ENCODE results near the gene MORC2.
A peak's percentile ranks its signal among the peaks of the same experiment; 100 is the strongest.

The MORC2 gene

DNA sequence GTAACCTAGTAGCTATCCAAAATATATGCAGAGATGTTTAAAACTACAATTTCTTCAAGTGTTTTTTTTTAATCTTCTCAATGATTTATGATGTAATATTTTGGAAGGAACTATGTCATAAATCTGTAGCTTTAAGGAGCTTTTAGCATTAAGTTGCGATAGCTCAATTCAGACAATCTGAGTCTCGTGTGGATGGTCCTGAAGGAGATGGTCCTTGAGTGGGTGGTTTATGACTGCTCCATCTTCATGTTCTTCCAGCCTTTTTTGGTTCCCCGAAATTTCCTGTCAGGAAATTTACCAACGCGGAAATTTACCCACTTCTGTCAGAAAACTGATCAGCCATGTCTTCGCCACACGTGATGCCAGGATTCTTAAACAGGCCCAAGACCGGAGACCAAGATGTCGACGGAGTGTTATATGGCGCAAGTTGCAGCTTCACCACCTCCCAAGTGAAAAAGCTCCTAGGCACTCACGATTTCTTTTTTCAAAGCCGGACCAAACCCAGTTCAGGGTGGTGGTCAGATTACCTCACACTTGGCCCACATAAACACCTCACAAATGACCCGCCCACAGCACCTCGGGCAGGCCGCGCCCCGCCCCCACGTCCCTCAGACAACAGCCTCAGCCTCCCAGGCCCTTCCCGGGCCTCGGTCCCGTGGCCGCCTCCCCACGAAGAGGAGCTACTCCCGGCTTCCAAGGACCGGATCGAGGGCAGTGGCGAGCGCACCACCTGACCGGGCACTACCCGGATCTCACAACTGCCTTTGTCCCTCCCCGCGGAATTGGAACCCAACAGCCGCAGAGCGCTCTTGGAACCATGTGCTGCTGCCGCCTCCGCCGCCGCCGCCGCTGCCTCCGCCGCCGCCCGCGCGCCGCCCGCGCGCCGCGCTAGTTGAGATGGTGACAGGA lies at the start of gene MORC2:
TSS of gene MORC2 (minus strand) at position 760 of the 909 bp plus-strand sequence. CDS start 885 bp downstream, outside the sequence.
- no peak for DNase-seq

- DNase-seq, result no peak
These were observed 37.0 kb upstream of the MORC2 start for GRCh38 chr22:31005535-31005934.

GRCh38 chr22:31001124-31001770 lies 32.7 kb upstream of the MORC2 start:
- no peak for DNase-seq

GRCh38 chr22:30998329-30998728 lies 29.8 kb upstream of the MORC2 start:
- DNase-seq, result no peak

DNA sequence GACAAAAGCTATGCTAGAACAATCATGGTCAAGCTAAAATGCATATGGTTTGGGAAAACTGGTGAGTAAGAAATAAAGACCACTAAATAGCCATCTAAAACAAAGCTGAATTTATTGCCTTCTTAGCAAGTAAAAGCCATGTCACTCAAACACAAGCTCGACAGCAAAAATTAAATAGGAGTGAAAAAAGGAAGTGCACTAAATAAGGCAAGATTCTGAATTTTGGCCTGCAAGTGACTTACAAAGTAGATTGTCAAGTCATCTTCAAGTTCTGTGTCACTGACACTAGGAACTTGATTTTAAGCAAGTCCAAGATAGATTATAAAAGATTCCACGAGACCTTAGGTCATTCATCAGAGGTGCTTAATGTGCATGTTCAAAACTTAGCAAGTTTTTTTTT lies 27.9 kb upstream of the MORC2 start:
- DNase-seq, result no peak

- DNase-seq, result no peak
These were observed 26.4 kb upstream of the MORC2 start for GRCh38 chr22:30994960-30995359.

DNA sequence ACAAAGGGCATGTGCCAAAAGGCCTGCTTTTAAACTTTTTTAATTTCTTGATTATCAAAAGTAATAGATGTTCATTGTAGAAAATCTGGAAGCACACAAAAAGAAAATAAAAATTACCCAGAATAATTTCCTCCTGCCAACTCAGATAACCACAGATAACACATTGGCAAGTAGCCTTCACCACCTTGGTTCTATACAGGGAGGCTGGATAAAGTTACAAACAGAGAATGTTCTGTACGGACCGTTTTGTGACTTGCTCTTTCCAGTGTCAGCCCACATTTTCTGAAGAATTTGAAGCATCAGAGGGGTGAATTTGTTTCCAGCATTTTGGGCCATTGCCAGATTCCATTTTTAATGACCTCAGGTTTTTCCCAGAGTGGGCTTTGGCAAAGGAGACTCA lies 24.0 kb upstream of the MORC2 start:
- DNase-seq, result no peak

DNA sequence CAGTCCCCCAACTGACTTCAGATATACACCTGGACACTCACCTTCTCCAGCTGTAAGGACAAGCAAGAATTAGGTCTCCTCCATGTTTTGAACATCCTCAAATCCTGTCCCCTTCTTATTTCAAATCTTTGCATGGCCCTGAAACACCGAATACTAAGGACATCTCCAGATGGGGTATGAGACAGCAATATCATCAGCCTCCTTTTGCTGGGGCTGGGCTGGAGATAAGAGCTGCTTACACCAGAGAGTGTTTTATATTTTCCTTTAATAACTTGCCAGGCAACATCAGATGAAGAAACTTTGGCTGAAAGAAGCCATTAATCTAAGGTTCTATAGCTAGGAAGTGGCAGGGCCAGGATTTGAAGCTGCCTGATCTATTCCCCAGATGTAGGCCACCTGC lies 22.1 kb upstream of the MORC2 start:
- no peak for DNase-seq

- no peak for DNase-seq
These were observed 20.9 kb upstream of the MORC2 start for GRCh38 chr22:30989474-30989873.

DNA sequence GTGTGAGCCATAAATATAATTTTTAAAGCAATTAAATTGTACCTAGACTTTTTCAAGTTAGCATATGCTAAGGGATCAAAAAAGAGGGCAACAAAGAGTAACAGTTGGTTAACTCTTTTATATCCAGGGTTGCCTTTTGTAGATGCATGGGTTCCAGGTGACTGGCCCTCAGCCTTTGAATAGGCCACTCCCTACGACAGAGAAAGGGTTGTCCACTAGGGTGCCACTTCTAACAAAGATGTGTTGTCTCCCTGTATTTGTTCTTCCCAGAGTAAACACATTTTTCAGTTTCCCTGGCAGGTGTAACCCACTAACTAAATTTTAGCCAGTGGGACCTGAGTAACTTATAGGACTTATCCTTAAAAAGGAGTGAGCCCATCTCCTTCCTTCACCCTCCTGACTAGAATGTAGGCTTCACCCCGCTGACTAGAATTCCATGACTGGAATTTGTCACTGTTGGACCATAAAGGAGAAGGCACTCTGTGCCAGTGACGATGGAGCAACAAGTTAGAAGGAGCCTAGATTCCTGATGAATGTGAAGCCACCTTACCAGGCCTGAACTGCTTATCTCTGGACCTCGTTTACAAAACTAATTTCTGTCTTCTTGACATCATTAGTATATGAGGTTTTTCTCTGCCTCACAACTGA lies 17.1 kb upstream of the MORC2 start:
- no peak for DNase-seq

- DNase-seq, result no peak
These were observed 15.7 kb upstream of the MORC2 start for GRCh38 chr22:30984317-30984716.

DNA sequence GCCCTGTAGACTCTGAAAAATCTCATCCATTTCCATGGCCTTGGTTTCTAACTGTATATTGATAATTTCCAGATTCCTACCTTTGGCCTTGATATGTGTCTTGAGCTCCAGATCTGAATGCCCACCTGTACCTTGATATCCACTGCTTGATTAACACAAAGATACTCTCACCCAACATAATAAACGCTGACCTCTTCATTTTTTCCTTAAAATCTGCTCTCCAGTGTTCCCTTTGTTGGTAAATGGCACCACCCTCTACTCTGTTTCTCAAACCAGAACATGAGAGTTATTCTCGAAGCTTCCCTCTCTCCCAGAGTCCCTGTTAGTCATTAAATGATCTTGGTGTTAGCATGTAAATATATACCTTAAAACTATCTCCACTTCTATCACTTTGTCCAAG lies 13.9 kb upstream of the MORC2 start:
- no peak for DNase-seq

DNA sequence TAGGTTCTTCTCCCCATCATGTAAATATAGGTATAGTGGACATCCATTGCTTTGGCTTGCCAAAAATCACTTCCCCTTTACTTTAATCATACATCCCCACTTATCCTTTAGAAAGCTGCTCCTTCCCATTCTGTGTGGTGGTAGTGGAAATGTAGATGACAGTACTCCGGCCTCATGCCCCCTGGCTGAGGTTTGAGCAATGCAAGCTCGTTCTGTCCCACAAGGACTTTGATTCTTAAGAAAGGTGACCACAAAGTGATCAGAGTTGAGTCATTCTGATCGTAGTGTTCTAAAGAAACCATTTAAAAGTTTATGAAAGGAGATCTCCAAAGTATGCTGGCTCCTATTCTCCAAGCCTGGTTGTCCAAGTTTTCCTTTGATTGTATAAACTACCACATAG lies 11.4 kb upstream of the MORC2 start:
- no peak for DNase-seq

DNA sequence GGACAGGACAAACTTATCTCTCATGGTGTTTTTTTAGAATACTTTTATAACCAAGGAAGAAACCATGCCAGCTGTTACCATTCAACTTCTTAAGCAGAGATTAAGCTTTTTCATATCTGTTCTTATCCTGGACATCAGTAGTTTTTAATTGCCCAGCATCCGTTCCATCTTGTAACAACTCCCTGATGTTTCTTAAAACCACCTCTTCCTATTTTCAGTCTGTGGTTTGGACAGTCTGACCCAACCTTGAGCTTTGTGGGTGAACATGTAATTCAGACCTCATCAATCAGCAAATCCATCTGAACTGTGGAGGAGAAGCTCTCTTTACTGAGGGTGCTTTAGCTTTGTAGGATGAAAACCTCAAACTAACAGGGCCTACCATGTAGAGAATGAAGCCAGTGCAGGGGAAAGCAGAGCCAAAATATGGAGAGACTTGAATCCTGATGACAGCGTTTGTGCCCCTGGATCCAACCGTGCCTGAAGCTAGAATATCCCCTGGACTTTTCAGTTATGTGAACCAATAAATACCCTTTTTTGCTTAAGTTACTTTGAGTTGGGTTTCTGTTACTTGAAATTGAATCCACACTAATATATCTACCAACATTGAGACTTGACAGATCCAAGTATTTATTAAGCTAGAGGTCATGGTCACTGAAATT lies 9.9 kb upstream of the MORC2 start:
- DNase-seq, result no peak

- no peak for DNase-seq
These were observed 1.8 kb upstream of the MORC2 start for GRCh38 chr22:30970356-30970746.

DNA sequence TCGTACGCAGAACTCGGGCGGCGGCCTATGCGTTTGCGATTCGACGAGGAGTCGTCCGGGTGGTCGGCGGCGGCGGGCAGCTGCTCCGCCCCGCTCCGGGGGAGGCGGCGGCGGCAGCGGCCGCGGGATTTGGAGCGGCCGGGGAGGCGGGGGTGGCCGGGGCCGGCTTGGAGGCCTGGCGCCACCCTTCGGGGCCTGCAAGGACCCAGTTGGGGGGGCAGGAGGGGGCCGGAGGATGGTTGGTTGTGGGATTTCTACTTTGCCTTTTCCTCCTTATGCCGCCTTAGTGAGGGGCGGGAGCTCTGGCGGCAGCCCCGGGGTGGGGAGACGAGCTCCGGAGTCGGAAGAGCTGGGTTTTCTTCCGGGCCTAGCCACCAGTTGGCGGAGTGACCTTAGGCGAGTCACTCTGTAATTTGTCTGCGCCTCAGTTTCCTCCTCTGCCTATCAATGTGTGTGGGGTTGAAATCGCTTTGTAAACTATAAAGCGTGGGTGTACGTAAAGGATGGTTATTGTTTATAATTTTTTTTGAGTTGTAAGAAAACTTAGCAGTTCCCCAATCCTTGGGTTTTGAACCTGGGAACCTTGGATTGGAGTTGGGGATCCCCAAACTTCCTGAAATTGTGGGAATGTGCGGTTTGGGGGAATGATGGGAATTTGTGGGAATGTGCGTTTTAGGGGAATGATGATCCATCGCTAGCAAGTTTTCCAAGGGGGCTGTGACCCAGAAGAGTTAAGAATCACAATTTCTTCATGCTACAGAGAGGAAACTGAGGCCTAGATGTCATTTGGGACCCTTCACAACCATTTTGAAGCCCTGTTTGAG lies 1.2 kb upstream of the MORC2 start:
- no peak for DNase-seq

GRCh38 chr22:30968924-30969531 lies 454 bp upstream of the MORC2 start, which contains the start of gene TUG1:
Gene TUG1 (plus strand): TSS chr22:30969265.
- peak; percentile 81 for DNase-seq

DNA sequence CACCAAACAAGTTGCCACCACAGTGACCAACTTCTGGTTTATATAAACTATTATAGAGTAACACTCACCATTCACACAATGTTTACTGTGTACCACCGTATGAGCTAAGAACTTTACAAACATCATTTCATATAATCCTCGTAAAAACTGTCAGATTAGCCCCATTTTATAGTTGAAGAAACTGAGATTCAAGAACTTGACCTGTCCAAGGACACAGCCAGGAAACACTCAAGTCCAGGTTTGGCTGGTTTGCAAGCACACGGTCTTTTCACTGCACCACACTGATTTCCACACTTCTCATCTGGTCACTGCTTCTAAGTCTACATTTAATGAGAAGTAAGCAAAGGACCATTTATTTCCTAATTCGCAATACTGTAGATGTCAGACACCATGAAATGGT lies 3.7 kb downstream of the MORC2 start:
- DNase-seq, result no peak

DNA sequence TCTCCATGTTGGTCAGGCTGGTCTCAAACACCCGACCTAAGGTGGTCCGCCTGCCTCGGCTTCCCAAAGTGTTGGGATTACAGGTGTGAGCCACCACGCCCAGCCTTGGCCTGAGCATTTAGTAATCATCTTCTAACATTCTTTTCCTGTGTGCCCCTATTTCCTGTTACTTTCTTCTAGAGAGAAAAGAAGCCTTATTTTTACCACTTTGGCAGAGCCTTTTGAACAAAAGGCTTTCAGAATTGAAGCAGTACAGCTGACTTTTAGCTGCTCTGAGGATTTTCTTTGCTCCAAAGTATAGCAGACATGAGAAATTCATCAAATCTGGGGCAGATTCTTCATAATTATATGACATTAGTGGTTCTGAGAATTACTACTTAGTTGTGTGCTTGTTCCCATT lies 13.4 kb downstream of the MORC2 start:
- no peak for DNase-seq

DNA sequence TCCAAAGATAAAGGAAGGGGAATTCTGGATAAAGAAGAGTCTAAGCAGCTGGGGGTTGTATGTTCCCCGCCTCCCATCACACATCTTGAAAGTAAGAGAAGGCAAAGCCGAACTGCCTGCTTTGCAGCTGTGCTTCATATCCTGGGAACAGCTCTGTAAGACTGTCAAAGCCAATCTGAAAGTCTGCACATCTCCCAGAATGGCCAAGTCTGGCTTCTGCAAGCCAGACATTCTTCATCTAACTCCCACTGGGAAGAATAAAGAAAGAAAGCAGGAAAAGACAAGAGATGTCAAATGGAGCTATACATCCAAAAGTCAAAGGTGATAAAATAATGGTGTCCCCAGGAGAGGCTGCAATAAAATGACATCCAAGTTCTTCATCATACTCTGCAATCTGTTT lies 15.4 kb downstream of the MORC2 start:
- no peak for DNase-seq

GRCh38 chr22:30949934-30950660 lies 18.5 kb downstream of the MORC2 start:
- no peak for DNase-seq
